ENCODE results near the gene USP28. TPM values are rescaled to one million over a fixed set of nuclear protein-coding genes. Genes with fewer than 3 reads are reported as not detected.

The USP28 gene
- total RNA-seq, 2 donors from 2014 or later: 17.9 to 31.0 TPM

DNA sequence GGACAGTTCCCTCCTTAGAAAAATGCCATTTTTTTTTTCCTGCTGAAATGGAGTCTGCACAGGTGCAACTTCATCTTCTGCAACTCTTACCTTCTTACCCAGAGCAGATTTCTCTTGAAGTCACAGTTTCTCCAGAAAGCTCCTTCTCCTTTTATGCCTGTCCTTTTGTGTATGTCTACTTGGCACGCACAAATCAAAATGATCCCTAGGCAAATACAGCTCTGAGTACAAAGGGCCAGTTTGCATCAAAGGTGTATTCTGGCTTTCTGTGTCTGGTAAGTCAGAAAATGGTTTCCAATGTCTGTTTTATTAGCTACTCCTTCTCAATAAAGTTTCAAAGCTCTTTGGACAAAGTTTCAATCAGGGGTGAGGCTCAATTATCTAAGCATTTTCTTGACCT, 93.2 kb downstream of the USP28 start:
- no peaks in the 10 kb centered on the region for H3K36me3 ChIP-seq (replicated peaks in 1 of 2; ENCODE audit: insufficient read depth in 1 of 2, low read depth in 2 of 2)
- H3K4me1 ChIP-seq: peaks cover 15% of the 10 kb centered on the region
- TF ChIP-seq CTCF (IDR thresholded peaks at IDR 0.05) (no peak), POLR2A (IDR thresholded peaks at IDR 0.05) (no peak)
- intact Hi-C loops (cut with DNase I): no loop called here
- H3K4me3 ChIP-seq: no peak overlapping the region
- no peaks in the 10 kb centered on the region for H3K9me3 ChIP-seq
- DNase-seq (no peak), ATAC-seq (no peak)
- no peaks in the 10 kb centered on the region for H3K27me3 ChIP-seq
- no peak overlapping the region for H3K27ac ChIP-seq
- 45 to 65% methylated on average over 1 of the region's 1 CpG for WGBS, 2 donors

- Histone ChIP-seq H3K9me3 (no peaks in the 10 kb centered on the region), H3K27ac (no peak overlapping the region), H3K4me1 (peaks cover 15% of the 10 kb centered on the region), H3K4me3 (no peak overlapping the region), H3K36me3 (replicated peaks in 1 of 2; ENCODE audit: insufficient read depth in 1 of 2, low read depth in 2 of 2) (no peaks in the 10 kb centered on the region), H3K27me3 (no peaks in the 10 kb centered on the region)
- intact Hi-C loops (cut with DNase I): no loop called here
- WGBS, 2 donors: 48 to 59% methylated on average over 5 of the region's 5 CpGs
- TF ChIP-seq CTCF (IDR thresholded peaks at IDR 0.05) (no peak), POLR2A (IDR thresholded peaks at IDR 0.05) (no peak)
- DNase-seq: no peak
- no peak for ATAC-seq
These were observed 93.7 kb downstream of the USP28 start for GRCh38 chr11:113781682-113782081.

DNA sequence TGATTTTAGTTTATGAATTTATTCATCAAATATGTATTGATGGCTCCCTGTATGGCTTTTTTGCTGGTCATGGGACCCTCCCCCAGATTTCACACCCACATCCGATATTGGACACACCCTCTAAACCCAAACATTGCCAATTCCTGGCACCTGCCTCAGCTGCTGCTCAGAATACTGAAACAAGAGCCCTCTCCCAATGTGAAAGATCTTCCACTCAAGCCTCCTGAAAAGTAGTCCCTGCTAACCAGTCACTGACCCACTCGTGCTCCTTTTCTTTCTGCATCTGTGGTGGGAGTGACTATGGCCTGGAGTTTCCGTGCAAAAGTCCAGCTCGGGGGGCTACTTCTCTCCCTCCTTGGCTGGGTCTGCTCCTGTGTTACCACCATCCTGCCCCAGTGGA, 95.9 kb downstream of the USP28 start, which contains the start of gene CLDN25:
Gene CLDN25, plus strand, starts transcription at position 301 of the 400 bp plus-strand sequence. Its CDS starts 0 bp downstream, at position 301.
- DNase-seq (no peak), ATAC-seq (no peak)
- Histone ChIP-seq H3K4me1 (peaks cover 15% of the 10 kb centered on the region), H3K4me3 (no peak within 1 kb of the TSS), H3K36me3 (replicated peaks in 1 of 2; ENCODE audit: insufficient read depth in 1 of 2, low read depth in 2 of 2) (no peaks in the 10 kb centered on the region), H3K27ac (peak within 1 kb of the TSS in 2 of 4 donors; percentile 60 to 72), H3K9me3 (no peaks in the 10 kb centered on the region), H3K27me3 (no peaks in the 10 kb centered on the region)
- TF ChIP-seq CTCF (IDR thresholded peaks at IDR 0.05): no peak
- TF ChIP-seq POLR2A (IDR thresholded peaks at IDR 0.05): no peak
- intact Hi-C loops (cut with DNase I): no loop called here
- 89 to 91% methylated on average over 4 of the region's 4 CpGs for WGBS, 2 donors

- Histone ChIP-seq H3K4me1 (peaks cover 15% of the 10 kb centered on the region), H3K27ac (peak overlapping the region; percentile 60 to 78 (median 72)), H3K9me3 (no peaks in the 10 kb centered on the region), H3K27me3 (no peaks in the 10 kb centered on the region), H3K36me3 (replicated peaks in 1 of 2; ENCODE audit: insufficient read depth in 1 of 2, low read depth in 2 of 2) (no peaks in the 10 kb centered on the region), H3K4me3 (no peak overlapping the region)
- intact Hi-C loops (cut with DNase I): no loop called here
- TF ChIP-seq POLR2A (IDR thresholded peaks at IDR 0.05): peak in 1 of 3 donors; percentile 36
- TF ChIP-seq CTCF (IDR thresholded peaks at IDR 0.05): peak in 2 of 7 experiments; percentile 11
- DNase-seq (peak; percentile 51 to 78 (median 71)), ATAC-seq (peak; percentile 52)
- WGBS, 2 donors: 20 to 24% methylated on average over 11 of the region's 11 CpGs
These were observed 97.1 kb downstream of the USP28 start for GRCh38 chr11:113778111-113778910.

DNA sequence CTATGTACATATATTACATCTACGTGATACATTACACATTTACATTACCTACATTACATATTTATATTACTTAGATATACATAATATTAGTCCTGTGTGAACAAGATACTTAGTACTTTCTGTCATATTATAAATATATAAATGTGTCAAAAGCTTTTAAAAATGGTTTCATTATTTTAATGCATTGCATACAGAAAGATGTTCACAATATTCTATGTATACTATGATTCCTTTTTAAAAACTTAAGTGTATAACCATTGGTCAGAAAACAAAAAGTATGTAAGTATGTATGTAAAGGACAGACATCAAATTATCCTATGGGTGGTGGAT, 101.2 kb downstream of the USP28 start:
- Histone ChIP-seq H3K4me1 (peaks cover 29% of the 10 kb centered on the region), H3K36me3 (replicated peaks in 1 of 2; ENCODE audit: insufficient read depth in 1 of 2, low read depth in 2 of 2) (no peaks in the 10 kb centered on the region), H3K27ac (peak overlapping the region in 3 of 4 donors; percentile 74 to 81 (median 81)), H3K9me3 (no peaks in the 10 kb centered on the region), H3K4me3 (peak overlapping the region in 1 of 2 donors; percentile 55), H3K27me3 (no peaks in the 10 kb centered on the region)
- DNase-seq (no peak), ATAC-seq (no peak)
- 0% methylated on average over 1 of the region's 1 CpG for WGBS, 2 donors
- intact Hi-C loops (cut with DNase I): no loop called here
- TF ChIP-seq CTCF (IDR thresholded peaks at IDR 0.05) (no peak), POLR2A (IDR thresholded peaks at IDR 0.05) (no peak)

Data from body of pancreas (tissue), 4 donors.